ENCODE results near the gene CHPT1. TPM values are rescaled to one million over a fixed set of nuclear protein-coding genes. Genes with fewer than 3 reads are reported as not detected.

Gene CHPT1
- total RNA-seq, 4 donors from 2014 or later, result 32.3 to 67.3 (median 36.1) TPM

DNA sequence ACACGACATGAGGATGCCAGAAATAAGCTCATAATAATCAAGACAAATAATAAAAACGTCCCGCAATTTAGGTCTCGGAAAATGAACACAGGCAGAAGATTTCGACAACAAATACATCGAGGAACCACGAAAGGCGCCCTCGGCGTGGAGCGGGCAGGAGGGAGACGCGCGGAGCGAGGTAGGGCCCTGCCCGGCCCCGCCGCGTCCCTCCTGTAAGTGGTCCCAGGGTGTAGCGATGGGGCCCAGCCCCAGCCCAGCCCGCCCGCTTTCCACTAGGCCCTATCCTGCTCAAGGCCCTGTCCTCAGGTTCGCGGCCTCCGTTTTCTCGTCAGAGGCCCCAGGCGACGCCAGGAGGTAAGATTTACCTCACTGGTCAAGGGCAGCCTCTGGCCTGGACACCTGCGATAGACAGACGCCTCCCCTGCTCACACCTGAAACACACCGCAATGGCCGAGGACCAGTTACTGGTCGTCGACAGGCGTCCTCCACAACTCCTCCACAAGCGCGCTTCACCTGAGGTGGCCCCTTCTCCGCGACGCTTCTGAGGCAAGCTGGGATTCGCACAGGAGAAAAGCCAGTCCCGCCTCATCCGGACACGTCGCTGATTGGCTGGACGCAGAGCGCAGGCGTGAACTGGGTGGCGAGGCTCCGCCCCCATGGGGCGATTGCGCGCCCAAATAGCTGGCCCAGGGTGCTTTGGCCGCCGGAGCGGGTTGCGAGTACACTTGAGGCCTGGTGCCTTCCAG lies 41.7 kb downstream of the CHPT1 start, which contains the start of gene SYCP3:
Gene SYCP3, minus strand, starts transcription at position 543 of the 746 bp plus-strand sequence. CDS start 1,527 bp downstream, outside the sequence.
- no peak within 1 kb of the TSS for H3K27ac ChIP-seq
- DNase-seq (no peak), ATAC-seq (no peak)
- TF ChIP-seq POLR2A (IDR thresholded peaks at IDR 0.05), result no peak
- TF ChIP-seq, protein P1, sequence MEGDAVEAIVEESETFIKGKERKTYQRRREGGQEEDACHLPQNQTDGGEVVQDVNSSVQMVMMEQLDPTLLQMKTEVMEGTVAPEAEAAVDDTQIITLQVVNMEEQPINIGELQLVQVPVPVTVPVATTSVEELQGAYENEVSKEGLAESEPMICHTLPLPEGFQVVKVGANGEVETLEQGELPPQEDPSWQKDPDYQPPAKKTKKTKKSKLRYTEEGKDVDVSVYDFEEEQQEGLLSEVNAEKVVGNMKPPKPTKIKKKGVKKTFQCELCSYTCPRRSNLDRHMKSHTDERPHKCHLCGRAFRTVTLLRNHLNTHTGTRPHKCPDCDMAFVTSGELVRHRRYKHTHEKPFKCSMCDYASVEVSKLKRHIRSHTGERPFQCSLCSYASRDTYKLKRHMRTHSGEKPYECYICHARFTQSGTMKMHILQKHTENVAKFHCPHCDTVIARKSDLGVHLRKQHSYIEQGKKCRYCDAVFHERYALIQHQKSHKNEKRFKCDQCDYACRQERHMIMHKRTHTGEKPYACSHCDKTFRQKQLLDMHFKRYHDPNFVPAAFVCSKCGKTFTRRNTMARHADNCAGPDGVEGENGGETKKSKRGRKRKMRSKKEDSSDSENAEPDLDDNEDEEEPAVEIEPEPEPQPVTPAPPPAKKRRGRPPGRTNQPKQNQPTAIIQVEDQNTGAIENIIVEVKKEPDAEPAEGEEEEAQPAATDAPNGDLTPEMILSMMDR (IDR thresholded peaks at IDR 0.05 in 4 of 5, conservative IDR thresholded peaks at IDR 0.05 in 1 of 5), result no peak
- intact Hi-C loops (cut with DNase I; ENCODE audit: low total_unique reads), result no loop called here
- no peaks in the 10 kb centered on the region for H3K9me3 ChIP-seq
- no peaks in the 10 kb centered on the region for H3K4me1 ChIP-seq
- H3K27me3 ChIP-seq, result no peaks in the 10 kb centered on the region
- H3K36me3 ChIP-seq, result peaks cover 0 to 25% of the 10 kb centered on the region in 2 donors
- in situ Hi-C loops (cut with MboI; ENCODE audit: low sequenced_read_pairs in 4 of 4), result no loop called here
- H3K4me3 ChIP-seq, result no peak within 1 kb of the TSS

DNA sequence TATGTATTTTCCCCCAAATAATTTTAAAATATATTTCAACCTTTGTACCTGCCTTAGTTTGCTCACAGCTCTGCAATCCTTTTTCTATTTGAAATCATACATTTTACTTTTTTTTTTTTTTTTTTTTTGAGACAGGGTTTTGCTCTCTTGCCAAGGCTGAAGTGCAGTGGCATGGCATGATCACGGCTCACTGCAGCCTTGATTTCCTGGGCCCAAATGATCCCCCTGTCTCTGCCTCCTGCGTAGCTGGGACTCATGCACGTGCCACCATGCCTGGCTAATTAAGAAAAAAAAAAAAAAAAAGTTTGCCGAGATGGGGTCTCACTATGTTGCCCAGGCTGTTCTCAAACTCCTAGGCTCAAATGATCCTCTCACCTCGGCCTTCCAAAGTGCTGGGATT lies 43.1 kb downstream of the CHPT1 start:
- DNase-seq (no peak), ATAC-seq (no peak)
- no peaks in the 10 kb centered on the region for H3K27me3 ChIP-seq
- intact Hi-C loops (cut with DNase I; ENCODE audit: low total_unique reads) (no loop called here), in situ Hi-C loops (cut with MboI; ENCODE audit: low sequenced_read_pairs in 4 of 4) (no loop called here)
- no peaks in the 10 kb centered on the region for H3K9me3 ChIP-seq
- H3K27ac ChIP-seq, result no peak overlapping the region
- peaks cover 0 to 40% of the 10 kb centered on the region in 2 donors for H3K36me3 ChIP-seq
- no peak for TF ChIP-seq POLR2A (IDR thresholded peaks at IDR 0.05)
- TF ChIP-seq, protein P1 (IDR thresholded peaks at IDR 0.05 in 4 of 5, conservative IDR thresholded peaks at IDR 0.05 in 1 of 5), result no peak
- no peak overlapping the region for H3K4me3 ChIP-seq
- H3K4me1 ChIP-seq, result no peaks in the 10 kb centered on the region

DNA sequence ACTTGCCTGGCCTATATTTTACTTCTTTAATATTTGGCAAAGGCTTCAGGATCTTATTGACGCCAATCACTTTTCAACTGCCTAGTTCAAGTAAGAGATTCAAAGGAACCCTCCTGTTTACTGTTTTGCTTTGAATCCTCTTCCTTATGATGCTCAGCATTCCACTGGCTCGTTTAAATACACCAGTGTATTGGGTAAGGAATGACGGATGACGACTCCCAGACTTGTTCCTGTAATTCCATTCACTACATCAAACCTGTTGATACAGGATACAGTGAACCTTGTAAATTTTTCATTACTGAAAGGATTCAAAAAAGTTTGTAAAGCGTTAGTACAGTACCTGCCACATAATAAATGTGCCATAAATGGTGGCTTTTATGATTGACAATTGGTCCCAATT lies 43.5 kb downstream of the CHPT1 start:
- ATAC-seq (no peak), DNase-seq (no peak)
- intact Hi-C loops (cut with DNase I; ENCODE audit: low total_unique reads), result no loop called here
- no peaks in the 10 kb centered on the region for H3K4me1 ChIP-seq
- H3K9me3 ChIP-seq, result no peaks in the 10 kb centered on the region
- H3K27me3 ChIP-seq, result no peaks in the 10 kb centered on the region
- H3K36me3 ChIP-seq, result peaks cover 0 to 44% of the 10 kb centered on the region in 2 donors
- no peak overlapping the region for H3K4me3 ChIP-seq
- H3K27ac ChIP-seq, result no peak overlapping the region
- in situ Hi-C loops (cut with MboI; ENCODE audit: low sequenced_read_pairs in 4 of 4), result no loop called here
- TF ChIP-seq POLR2A (IDR thresholded peaks at IDR 0.05), result no peak
- TF ChIP-seq, protein P1 (IDR thresholded peaks at IDR 0.05 in 4 of 5, conservative IDR thresholded peaks at IDR 0.05 in 1 of 5), result no peak

DNA sequence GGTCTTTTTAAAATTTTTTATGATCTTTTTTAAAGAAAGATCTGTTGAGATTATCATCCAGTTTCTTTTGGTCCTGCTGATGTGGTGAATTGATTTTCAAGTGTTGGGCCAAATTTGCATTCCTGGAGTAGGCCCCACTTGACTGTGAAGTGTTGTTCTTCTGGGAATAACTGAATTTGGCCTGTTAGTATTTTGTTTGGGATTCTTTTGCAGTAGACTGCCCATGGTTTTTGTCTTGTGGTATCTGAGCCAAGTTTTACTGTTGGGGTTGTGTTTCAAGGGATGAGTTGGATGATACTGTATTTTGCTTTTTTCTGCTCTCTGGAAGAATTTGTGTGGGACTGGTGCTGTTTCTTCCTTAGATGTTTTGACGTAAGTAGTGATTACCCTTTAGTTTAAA lies 45.8 kb downstream of the CHPT1 start:
- no peak for TF ChIP-seq POLR2A (IDR thresholded peaks at IDR 0.05)
- TF ChIP-seq, protein P1 (IDR thresholded peaks at IDR 0.05 in 4 of 5, conservative IDR thresholded peaks at IDR 0.05 in 1 of 5), result no peak
- peaks cover 0 to 58% of the 10 kb centered on the region in 2 donors for H3K36me3 ChIP-seq
- H3K9me3 ChIP-seq, result no peaks in the 10 kb centered on the region
- no peaks in the 10 kb centered on the region for H3K27me3 ChIP-seq
- no peak overlapping the region for H3K27ac ChIP-seq
- ATAC-seq (no peak), DNase-seq (no peak)
- no peak overlapping the region for H3K4me3 ChIP-seq
- in situ Hi-C loops (cut with MboI; ENCODE audit: low sequenced_read_pairs in 4 of 4) (no loop called here), intact Hi-C loops (cut with DNase I; ENCODE audit: low total_unique reads) (no loop called here)
- no peaks in the 10 kb centered on the region for H3K4me1 ChIP-seq

Data from gastrocnemius medialis (tissue), 4 donors.